DOHH2 (cell line): Measurements from ENCODE around the gene RAB38.

ENCODE experiments used
- H3F3A ChIP-seq: fragments of 200-600 bp; sonication (generic), shearing (Covaris generic); 2 replicates; pipeline ENCODE4 v1.6.0; 2016; ENCODE audit warnings: antibody characterized with exemption, mild to moderate bottlenecking; ENCODE audit not compliant: control insufficient read depth, insufficient read depth
- H3K27ac ChIP-seq: fragments of 200-600 bp; sonication (generic); 2 replicates; pipeline ENCODE4 v1.5.1; 2014; ENCODE audit warnings: low read depth, mild to moderate bottlenecking, low read length, moderate library complexity
- H3K27me3 ChIP-seq: fragments of 200-600 bp; sonication (generic); 2 replicates; pipeline ENCODE4 v1.6.1; 2014; ENCODE audit warnings: mild to moderate bottlenecking, low read length, mixed read lengths; ENCODE audit not compliant: control insufficient read depth
- H3K36me3 ChIP-seq: fragments of 200-600 bp; sonication (generic); 2 replicates; pipeline ENCODE4 v1.6.1; 2014; ENCODE audit warnings: mild to moderate bottlenecking, low read length, moderate library complexity, mixed read lengths; ENCODE audit not compliant: control insufficient read depth
- H3K4me1 ChIP-seq: fragments of 200-600 bp; sonication (generic); 2 replicates; pipeline ENCODE4 v1.6.1; 2014; ENCODE audit warnings: mild to moderate bottlenecking, low read length, mixed read lengths; ENCODE audit not compliant: control insufficient read depth
- H3K4me2 ChIP-seq: fragments of 200-600 bp; sonication (generic); 2 replicates; pipeline ENCODE4 v1.6.0; 2014; ENCODE audit warnings: mild to moderate bottlenecking, low read length, moderate library complexity
- H3K4me3 ChIP-seq: fragments of 200-600 bp; sonication (generic); 2 replicates; pipeline ENCODE4 v1.5.1; 2014; ENCODE audit warnings: mild to moderate bottlenecking, low read length, mixed read lengths
- H3K79me2 ChIP-seq: fragments of 200-600 bp; sonication (generic); 2 replicates; pipeline ENCODE4 v1.6.1; 2014; ENCODE audit warnings: mild to moderate bottlenecking, low read length, mixed read lengths; ENCODE audit not compliant: control insufficient read depth
- H3K9me2 ChIP-seq: fragments of 200-600 bp; sonication (generic); replicated peaks from 2 replicates; pipeline ENCODE4 v1.6.1; 2014; ENCODE audit warnings: mild to moderate bottlenecking, low read length, mixed read lengths; ENCODE audit not compliant: control insufficient read depth
- H3K9me3 ChIP-seq: fragments of 200-600 bp; sonication (generic); 2 replicates; pipeline ENCODE4 v1.6.1; 2014; ENCODE audit warnings: antibody characterized with exemption, low read length, mixed read lengths; ENCODE audit not compliant: control insufficient read depth, insufficient read depth
- H4K20me1 ChIP-seq: fragments of 200-600 bp; sonication (generic); 2 replicates; pipeline ENCODE4 v1.6.0; 2014; ENCODE audit warnings: low read depth, mild to moderate bottlenecking, antibody characterized with exemption, low read length, moderate library complexity; ENCODE audit not compliant: control insufficient read depth, insufficient read depth
- EZH2phosphoT487 ChIP-seq: fragments of 200-600 bp; sonication (generic); IDR thresholded peaks from 2 replicates; pipeline ENCODE4 v1.6.1; 2017; ENCODE audit warnings: borderline replicate concordance, mild to moderate bottlenecking, antibody characterized with exemption, low read length, moderate library complexity, mixed read lengths
- TF ChIP-seq, protein P1 (sequence below): fragments of 200-600 bp; sonication (generic); IDR thresholded peaks from one replicate; pipeline ENCODE4 v1.5.1; 2014; ENCODE audit warnings: antibody characterized with exemption, mild to moderate bottlenecking, low read depth, low read length; ENCODE audit not compliant: poor library complexity, severe bottlenecking

The RAB38 gene

DNA sequence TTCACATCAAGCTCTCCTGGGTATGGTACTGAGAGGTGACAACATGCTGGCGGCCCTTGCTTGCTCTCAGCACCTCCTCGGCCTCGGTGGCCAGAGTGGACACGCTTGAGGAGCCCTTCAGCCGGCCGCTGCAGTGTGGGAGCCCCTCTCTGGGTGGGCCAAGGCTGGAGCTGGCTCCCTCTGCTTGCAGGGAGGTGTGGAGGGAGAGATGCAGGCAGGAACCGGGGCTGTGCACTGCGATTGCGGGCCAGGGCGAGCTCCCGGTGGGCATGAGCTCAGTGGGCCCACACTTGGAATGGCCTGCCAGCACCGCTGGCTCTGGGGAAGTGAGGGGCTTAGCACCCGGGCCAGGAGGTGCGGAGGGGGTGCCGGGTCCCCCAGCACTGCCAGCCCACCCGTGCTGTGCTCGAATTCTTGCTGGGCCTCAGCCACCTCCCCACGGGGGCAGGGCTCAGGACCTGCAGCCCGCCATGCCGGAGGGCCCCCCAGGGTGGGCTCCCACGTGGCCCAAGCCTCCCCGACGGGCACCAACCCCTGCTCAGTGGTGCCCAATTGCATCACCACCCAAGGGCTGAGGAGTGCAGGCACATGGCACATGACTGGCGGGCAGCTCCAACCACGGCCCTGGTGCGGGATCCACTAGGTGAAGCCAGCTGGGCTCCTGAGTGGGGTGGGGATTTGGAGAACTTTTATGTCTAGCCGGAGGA lies 106.2 kb downstream of the RAB38 start:
- Histone ChIP-seq H3K9me2 (no peaks in the 10 kb centered on the region), H3K27me3 (no peaks in the 10 kb centered on the region), H3K4me1 (no peaks in the 10 kb centered on the region), H4K20me1 (no peaks in the 10 kb centered on the region), H3K36me3 (no peaks in the 10 kb centered on the region), H3K79me2 (no peaks in the 10 kb centered on the region), H3K9me3 (no peaks in the 10 kb centered on the region), H3K4me2 (no peak overlapping the region), H3K27ac (no peak overlapping the region), H3F3A (no peaks in the 10 kb centered on the region), H3K4me3 (no peak overlapping the region)
- TF ChIP-seq EZH2phosphoT487 = no peak
- TF ChIP-seq, protein P1, sequence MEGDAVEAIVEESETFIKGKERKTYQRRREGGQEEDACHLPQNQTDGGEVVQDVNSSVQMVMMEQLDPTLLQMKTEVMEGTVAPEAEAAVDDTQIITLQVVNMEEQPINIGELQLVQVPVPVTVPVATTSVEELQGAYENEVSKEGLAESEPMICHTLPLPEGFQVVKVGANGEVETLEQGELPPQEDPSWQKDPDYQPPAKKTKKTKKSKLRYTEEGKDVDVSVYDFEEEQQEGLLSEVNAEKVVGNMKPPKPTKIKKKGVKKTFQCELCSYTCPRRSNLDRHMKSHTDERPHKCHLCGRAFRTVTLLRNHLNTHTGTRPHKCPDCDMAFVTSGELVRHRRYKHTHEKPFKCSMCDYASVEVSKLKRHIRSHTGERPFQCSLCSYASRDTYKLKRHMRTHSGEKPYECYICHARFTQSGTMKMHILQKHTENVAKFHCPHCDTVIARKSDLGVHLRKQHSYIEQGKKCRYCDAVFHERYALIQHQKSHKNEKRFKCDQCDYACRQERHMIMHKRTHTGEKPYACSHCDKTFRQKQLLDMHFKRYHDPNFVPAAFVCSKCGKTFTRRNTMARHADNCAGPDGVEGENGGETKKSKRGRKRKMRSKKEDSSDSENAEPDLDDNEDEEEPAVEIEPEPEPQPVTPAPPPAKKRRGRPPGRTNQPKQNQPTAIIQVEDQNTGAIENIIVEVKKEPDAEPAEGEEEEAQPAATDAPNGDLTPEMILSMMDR = no peak

- no peaks in the 10 kb centered on the region for H3K9me2 ChIP-seq
- no peaks in the 10 kb centered on the region for H4K20me1 ChIP-seq
- no peak overlapping the region for H3K4me2 ChIP-seq
- TF ChIP-seq, protein P1 = no peak
- no peak for TF ChIP-seq EZH2phosphoT487
- no peaks in the 10 kb centered on the region for H3K79me2 ChIP-seq
- H3F3A ChIP-seq = no peaks in the 10 kb centered on the region
- no peaks in the 10 kb centered on the region for H3K36me3 ChIP-seq
- H3K4me1 ChIP-seq = no peaks in the 10 kb centered on the region
- no peak overlapping the region for H3K4me3 ChIP-seq
- no peak overlapping the region for H3K27ac ChIP-seq
- H3K9me3 ChIP-seq = no peaks in the 10 kb centered on the region
- no peaks in the 10 kb centered on the region for H3K27me3 ChIP-seq
Measured at GRCh38 chr11:88066090-88066489, 109.2 kb downstream of the RAB38 start.

- Histone ChIP-seq H3K27me3 (no peaks in the 10 kb centered on the region), H3K4me2 (no peak overlapping the region), H3K79me2 (no peaks in the 10 kb centered on the region), H4K20me1 (no peaks in the 10 kb centered on the region), H3K36me3 (no peaks in the 10 kb centered on the region), H3K27ac (no peak overlapping the region), H3K4me3 (no peak overlapping the region), H3K4me1 (no peaks in the 10 kb centered on the region), H3F3A (no peaks in the 10 kb centered on the region), H3K9me2 (no peaks in the 10 kb centered on the region), H3K9me3 (no peaks in the 10 kb centered on the region)
- TF ChIP-seq EZH2phosphoT487 = no peak
- TF ChIP-seq, protein P1 = no peak
Measured at GRCh38 chr11:88064097-88064705, 111.0 kb downstream of the RAB38 start.
